ENCODE results near the gene ADIPOR2.
A peak's percentile ranks its signal among the peaks of the same experiment; 100 is the strongest.
"Not testable (repeated sequence)": the region's sequence is repeated elsewhere in the genome, so short reads cannot be mapped to it uniquely, and the experiment has no call there.

ADIPOR2 gene

GRCh38 chr12:1688086-1688710, 2.7 kb upstream of the ADIPOR2 start:
- Mint-ChIP-seq H3K27me3 (no peaks in the 10 kb centered on the region), H3K4me3 (no peak overlapping the region), H3K9me3 (no peaks in the 10 kb centered on the region)

GRCh38 chr12:1691123-1692007, 495 bp downstream of the ADIPOR2 start:
- Mint-ChIP-seq H3K4me1 (ENCODE audit: low read depth) (peaks cover 66% of the 10 kb centered on the region), H3K4me3 (peak overlapping the region; percentile 93), H3K9me3 (no peaks in the 10 kb centered on the region), H3K27ac (peak overlapping the region; percentile 91), H3K36me3 (ENCODE audit: low read depth) (peaks cover 18% of the 10 kb centered on the region), H3K27me3 (no peaks in the 10 kb centered on the region)

More at GRCh38 chr12:1688086-1688710, 2.7 kb upstream of the ADIPOR2 start:
- Mint-ChIP-seq H3K27ac (no peak overlapping the region), H3K36me3 (ENCODE audit: low read depth) (peaks cover 5% of the 10 kb centered on the region), H3K4me1 (ENCODE audit: low read depth) (peaks cover 40% of the 10 kb centered on the region)

DNA sequence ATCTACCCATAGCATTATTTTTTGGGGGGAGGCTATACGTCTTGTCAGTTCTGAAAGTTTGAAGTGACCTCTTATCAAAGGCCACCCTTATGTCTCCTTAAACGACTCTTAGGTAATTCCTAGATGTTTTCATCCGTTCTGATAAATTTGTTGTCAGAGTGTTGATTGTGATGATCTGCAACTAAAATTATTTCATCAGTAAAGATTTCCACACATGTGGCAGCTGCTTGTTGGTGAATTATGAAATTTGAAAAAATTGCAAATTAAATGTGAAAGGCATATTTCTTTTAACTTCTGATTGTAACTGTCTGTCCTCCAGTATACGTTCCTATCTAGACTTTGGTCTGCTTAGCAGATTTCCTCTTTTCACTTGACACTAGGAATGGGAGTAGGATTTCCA, 1.4 kb downstream of the ADIPOR2 start:
- Mint-ChIP-seq H3K4me1 (ENCODE audit: low read depth) (peaks cover 75% of the 10 kb centered on the region), H3K9me3 (no peaks in the 10 kb centered on the region), H3K27ac (peak overlapping the region; percentile 91), H3K27me3 (no peaks in the 10 kb centered on the region), H3K4me3 (peak overlapping the region; percentile 93), H3K36me3 (ENCODE audit: low read depth) (peaks cover 18% of the 10 kb centered on the region)

DNA sequence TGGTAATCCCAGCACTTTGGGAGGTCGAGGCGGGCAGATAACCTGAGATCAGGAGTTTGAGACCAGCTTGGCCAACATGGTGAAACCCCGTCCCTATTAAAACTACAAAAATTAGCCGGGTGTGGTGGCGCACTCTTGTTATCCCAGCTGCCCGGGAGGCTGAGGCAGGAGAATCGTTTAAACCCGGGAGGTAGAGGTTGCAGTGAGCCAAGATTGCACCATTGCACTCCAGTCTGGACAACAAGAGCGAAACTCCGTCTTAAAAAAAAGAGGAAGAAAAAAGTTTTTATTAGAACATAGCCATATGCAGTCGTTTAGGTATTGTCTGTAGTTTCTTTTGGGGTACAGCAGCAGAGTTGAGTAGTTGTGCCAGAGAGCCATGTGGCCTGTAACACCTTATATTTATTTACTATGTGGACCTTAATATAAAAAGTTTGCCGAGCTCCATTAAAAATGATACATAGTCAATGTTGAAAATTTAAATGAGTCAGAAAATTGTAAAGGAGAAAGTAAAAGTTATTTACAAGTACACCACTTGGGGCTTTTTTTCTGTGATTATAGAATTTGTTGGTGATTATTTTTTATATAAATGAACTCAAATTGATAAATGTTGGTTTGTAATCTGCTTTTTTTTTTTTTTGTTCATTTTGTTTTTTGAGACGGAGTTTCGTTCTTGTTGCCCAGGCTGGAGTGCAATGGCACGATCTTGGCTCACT, 2.2 kb downstream of the ADIPOR2 start:
- Mint-ChIP-seq H3K27me3 (no peaks in the 10 kb centered on the region), H3K4me1 (ENCODE audit: low read depth) (peaks cover 83% of the 10 kb centered on the region), H3K9me3 (no peaks in the 10 kb centered on the region), H3K36me3 (ENCODE audit: low read depth) (peaks cover 18% of the 10 kb centered on the region), H3K4me3 (peak overlapping the region; percentile 62), H3K27ac (no peak overlapping the region)

DNA sequence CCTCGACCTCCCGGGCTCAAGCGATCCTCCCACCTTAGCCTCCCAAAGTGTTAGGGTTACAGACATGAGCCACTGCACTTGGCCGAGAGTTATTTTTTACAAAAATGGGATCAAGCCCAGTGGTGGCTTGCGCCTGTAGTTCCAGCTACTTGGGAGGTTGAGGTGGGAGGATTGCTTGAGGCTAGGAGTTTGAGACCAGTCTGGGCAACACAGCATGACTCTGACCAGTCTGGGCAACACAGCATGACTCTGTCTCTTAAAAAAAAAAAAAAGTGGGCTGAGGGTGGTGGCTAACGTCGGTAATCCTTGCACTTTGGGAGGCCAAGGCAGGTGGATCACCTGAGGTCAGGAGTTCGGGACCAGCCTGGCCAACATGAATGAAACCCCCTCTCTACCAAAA, 4.2 kb downstream of the ADIPOR2 start:
- H3K27me3 Mint-ChIP-seq, H3K9me3 Mint-ChIP-seq, H3K27ac Mint-ChIP-seq, H3K4me3 Mint-ChIP-seq: not testable (repeated sequence)
- peaks cover 24% of the 10 kb centered on the region for H3K36me3 Mint-ChIP-seq (ENCODE audit: low read depth)
- peaks cover 84% of the 10 kb centered on the region for H3K4me1 Mint-ChIP-seq (ENCODE audit: low read depth)

- peaks cover 29% of the 10 kb centered on the region for H3K36me3 Mint-ChIP-seq (ENCODE audit: low read depth)
- no peaks in the 10 kb centered on the region for H3K27me3 Mint-ChIP-seq
- H3K9me3 Mint-ChIP-seq: no peaks in the 10 kb centered on the region
- H3K27ac Mint-ChIP-seq: no peak overlapping the region
- H3K4me3 Mint-ChIP-seq: no peak overlapping the region
- peaks cover 83% of the 10 kb centered on the region for H3K4me1 Mint-ChIP-seq (ENCODE audit: low read depth)
Observed at GRCh38 chr12:1695886-1696670, 5.2 kb downstream of the ADIPOR2 start.

DNA sequence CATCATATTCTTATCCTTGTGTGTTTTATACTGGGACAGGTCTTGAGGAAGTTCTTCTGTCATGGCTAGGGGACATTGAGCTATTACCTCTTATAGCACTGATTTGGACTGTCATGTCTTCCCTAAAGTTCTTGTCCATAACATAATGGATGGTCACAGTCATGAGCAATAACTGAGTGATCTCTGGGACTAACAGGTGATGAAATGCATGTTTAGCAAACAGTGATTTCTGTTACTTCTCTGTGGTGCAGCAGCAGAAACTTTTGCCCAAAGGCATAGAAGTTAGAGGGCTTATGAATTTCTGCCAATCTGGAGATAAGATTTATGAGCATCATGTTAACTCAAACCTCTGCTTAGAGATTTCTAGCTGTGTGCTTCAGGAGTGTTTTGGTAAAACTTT, 5.9 kb downstream of the ADIPOR2 start:
- Mint-ChIP-seq H3K4me1 (ENCODE audit: low read depth) (peaks cover 80% of the 10 kb centered on the region), H3K9me3 (no peaks in the 10 kb centered on the region), H3K36me3 (ENCODE audit: low read depth) (peaks cover 29% of the 10 kb centered on the region)

DNA sequence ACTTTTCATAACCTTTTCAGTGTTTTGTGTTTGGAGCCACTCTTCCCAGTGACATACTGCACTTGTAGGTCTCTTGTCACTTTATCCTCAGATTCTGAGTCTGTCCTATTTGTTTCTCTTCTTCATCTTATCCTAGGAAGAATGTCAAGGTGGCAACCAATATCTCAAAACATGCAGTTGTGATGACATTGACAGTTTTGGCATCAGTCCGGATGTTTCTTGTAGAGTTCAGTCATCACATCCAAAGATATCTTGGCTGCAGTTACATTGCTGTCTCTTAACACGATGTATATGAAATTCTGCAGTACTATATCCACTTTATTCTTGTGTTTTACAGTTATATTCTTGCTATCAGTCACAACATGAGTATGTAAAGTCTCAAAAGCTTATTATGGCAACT, 6.4 kb downstream of the ADIPOR2 start:
- Mint-ChIP-seq H3K36me3 (ENCODE audit: low read depth) (peaks cover 31% of the 10 kb centered on the region), H3K27ac (peak overlapping the region; percentile 8), H3K9me3 (no peaks in the 10 kb centered on the region), H3K27me3 (no peaks in the 10 kb centered on the region), H3K4me3 (no peak overlapping the region), H3K4me1 (ENCODE audit: low read depth) (peaks cover 80% of the 10 kb centered on the region)

More for the DNA sequence above, 5.9 kb downstream of the ADIPOR2 start:
- H3K27me3 Mint-ChIP-seq: no peaks in the 10 kb centered on the region
- no peak overlapping the region for H3K4me3 Mint-ChIP-seq
- H3K27ac Mint-ChIP-seq: no peak overlapping the region

DNA sequence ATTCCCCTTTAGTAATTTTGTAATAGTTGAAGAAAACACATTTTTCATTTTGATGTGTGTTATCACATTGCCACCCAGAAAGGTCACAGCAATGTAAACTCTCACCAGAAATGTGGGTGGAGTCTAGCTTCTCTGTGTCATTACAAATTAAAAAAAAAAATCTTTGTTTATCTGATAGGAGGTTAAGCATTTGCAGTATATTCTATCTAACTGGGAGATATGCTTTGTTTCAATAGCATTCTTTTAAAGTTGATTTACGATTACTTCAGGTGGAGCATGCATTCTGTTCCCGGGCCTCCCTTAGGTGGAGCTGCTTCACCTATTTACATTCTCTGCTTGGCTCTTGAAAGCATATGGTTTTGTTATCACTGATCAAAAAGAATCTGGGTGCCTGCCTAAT, 7.8 kb downstream of the ADIPOR2 start:
- Mint-ChIP-seq H3K4me1 (ENCODE audit: low read depth) (peaks cover 72% of the 10 kb centered on the region), H3K4me3 (no peak overlapping the region), H3K27me3 (no peaks in the 10 kb centered on the region), H3K9me3 (no peaks in the 10 kb centered on the region), H3K36me3 (ENCODE audit: low read depth) (peaks cover 24% of the 10 kb centered on the region), H3K27ac (no peak overlapping the region)

DNA sequence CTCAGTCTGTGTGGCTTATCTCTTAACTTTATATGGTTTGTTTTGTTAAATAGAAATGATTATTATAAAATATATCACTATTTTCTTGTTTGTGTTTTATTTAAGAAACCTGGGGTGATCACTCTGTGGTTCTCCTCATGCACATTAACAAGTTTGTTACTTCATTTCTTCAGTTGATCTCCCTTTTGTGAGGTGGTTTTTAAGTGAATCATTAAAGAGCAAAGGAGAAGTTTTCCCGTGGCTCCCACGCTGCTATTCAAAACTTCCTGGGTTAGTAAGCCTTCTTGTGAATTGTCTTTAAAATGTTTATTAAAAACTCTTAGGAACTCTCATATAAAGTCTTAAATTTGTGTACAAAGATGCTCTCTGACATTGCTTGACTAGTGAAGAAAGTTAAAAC, 11.8 kb downstream of the ADIPOR2 start:
- H3K27me3 Mint-ChIP-seq: no peaks in the 10 kb centered on the region
- peaks cover 24% of the 10 kb centered on the region for H3K36me3 Mint-ChIP-seq (ENCODE audit: low read depth)
- no peak overlapping the region for H3K27ac Mint-ChIP-seq
- peaks cover 73% of the 10 kb centered on the region for H3K4me1 Mint-ChIP-seq (ENCODE audit: low read depth)
- H3K4me3 Mint-ChIP-seq: no peak overlapping the region
- no peaks in the 10 kb centered on the region for H3K9me3 Mint-ChIP-seq

DNA sequence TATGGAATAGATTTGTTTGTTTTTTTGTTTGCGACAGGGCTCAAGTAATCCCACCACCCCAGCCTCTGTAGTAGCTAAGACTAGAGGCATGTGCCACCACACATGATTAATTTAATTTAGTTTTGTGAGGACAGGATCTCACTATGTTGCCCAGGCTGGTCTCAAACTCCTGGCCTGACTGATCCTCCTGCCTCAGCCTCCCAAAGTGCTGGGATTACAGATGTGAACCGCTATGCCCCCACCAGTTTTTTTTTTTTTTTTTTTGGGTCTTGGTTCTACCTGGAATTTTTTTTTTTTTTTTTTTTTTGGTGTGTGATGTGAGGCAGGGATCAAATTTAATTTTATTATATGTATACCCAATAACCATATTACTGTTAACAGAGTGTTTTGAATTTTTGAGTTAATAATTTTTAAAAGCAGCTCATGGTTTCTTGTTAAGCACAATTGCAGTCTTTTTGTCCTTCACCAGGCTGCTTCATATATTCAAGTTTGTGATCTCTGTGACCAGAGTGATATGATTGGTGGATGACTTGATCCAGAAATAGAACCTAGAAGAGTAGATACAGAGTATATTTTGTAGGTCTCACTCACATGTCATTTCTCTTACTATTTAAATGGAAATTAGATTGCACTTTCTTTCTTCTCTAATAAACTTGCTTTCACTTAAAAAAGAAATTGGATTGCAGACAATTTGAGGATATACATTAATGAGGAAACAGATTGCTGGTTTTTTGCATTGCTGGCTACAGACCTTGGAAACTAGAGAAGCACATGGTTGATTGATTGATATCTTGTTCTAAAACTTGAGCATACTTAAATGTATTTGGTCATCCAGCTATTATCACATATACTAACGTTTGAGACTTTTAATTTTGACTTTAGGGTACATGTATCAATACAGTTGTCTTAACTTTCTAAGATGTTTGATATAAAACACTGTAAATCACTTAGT, 13.2 kb downstream of the ADIPOR2 start:
- Mint-ChIP-seq H3K4me1 (ENCODE audit: low read depth) (peaks cover 69% of the 10 kb centered on the region), H3K9me3 (no peaks in the 10 kb centered on the region), H3K4me3 (no peak overlapping the region), H3K27ac (no peak overlapping the region), H3K36me3 (ENCODE audit: low read depth) (peaks cover 18% of the 10 kb centered on the region), H3K27me3 (no peaks in the 10 kb centered on the region)

- Mint-ChIP-seq H3K4me3 (no peak overlapping the region), H3K9me3 (no peaks in the 10 kb centered on the region), H3K27me3 (no peaks in the 10 kb centered on the region), H3K27ac (no peak overlapping the region), H3K4me1 (ENCODE audit: low read depth) (peaks cover 63% of the 10 kb centered on the region), H3K36me3 (ENCODE audit: low read depth) (peaks cover 26% of the 10 kb centered on the region)
Observed at GRCh38 chr12:1705774-1706631, 15.1 kb downstream of the ADIPOR2 start.

GRCh38 chr12:1706632-1706980, 15.7 kb downstream of the ADIPOR2 start:
- H3K4me3 Mint-ChIP-seq: no peak overlapping the region

More at GRCh38 chr12:1706632-1706980, 15.7 kb downstream of the ADIPOR2 start:
- Mint-ChIP-seq H3K9me3 (no peaks in the 10 kb centered on the region), H3K27me3 (no peaks in the 10 kb centered on the region), H3K36me3 (ENCODE audit: low read depth) (peaks cover 26% of the 10 kb centered on the region), H3K27ac (no peak overlapping the region), H3K4me1 (ENCODE audit: low read depth) (peaks cover 64% of the 10 kb centered on the region)

Data from stimulated activated naive CD8-positive, alpha-beta T cell treated with anti-CD3 and anti-CD28 coated beads, Interleukin-15, Interleukin-2, amounts not matched to agents 100 ng/mL and 50 ng/mL, for 24 hours (primary cell).